CD4-positive, alpha-beta T cell treated with Interleukin-12 subunit alpha and Interleukin-12 subunit beta, for 1 hour (primary cell): ENCODE results near the gene SPAG17.

Experiments used
- DNase-seq: peaks from one replicate; pipeline ENCODE4 v3.0.0-alpha.2; 2020

The SPAG17 gene

DNA sequence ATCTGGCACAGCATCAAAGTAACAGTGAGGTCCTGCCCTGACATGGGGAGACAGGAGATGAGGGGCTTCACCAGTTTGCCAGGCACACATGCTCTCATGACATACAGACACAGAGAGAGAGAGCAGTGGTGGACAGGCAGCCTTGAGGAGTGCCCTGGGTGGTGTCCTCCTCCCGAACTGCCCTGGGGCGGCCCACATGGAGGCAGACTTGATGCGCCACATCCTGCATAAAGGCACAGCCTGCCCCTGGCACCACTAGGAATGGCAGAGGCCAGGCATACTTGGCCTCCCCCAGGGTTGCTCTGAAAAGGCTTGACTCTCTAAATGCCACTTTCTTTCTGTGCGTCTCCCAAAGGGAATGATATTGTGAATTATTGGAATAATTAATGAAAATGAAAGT lies 67.5 kb downstream of the SPAG17 start:
- DNase-seq, result no peak

- DNase-seq, result no peak
Observed at GRCh38 chr1:118116909-118117308, 68.1 kb downstream of the SPAG17 start.

GRCh38 chr1:118116401-118116800 lies 68.6 kb downstream of the SPAG17 start:
- no peak for DNase-seq

- DNase-seq, result no peak
Observed at GRCh38 chr1:118115567-118116295, 69.3 kb downstream of the SPAG17 start.

DNA sequence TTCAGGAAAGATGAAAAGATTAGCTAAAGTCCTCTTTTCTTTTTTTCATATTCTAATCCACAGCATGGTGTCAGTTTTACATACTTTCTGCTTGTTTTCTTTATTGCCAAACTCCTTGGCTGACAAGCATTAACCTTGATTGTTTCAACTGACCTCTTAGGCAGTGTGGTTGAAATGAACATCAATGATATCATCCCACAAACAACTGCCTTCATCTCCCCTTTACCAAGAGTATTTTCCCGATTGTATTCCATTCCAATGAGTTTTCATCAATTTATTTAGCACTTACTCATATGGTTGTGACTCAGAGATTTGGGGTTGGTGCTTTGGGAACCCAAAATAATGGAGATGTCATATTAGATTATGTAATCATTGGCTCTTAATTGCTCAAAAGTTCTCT lies 71.8 kb downstream of the SPAG17 start:
- no peak for DNase-seq

GRCh38 chr1:118110580-118110979 lies 74.4 kb downstream of the SPAG17 start:
- no peak for DNase-seq

DNA sequence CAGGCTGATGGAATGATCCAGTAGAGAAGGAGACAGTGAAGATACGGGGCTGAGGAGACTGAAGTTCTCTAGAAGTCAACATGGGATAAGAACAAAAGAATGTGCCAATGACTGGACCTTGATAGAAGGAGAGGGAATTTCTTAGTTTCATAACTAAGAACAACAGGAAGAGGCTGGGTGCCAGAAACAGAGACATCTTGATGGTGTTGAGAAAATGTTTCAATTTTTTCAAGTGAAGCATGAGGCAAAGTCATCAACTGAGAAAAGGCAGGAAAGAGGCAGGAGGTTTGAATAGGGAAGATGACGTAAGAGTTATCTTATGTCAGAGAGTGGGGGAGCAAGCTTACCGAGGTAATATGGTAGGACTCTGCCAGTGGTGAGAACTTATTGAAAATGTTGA lies 80.1 kb downstream of the SPAG17 start:
- DNase-seq, result no peak

DNA sequence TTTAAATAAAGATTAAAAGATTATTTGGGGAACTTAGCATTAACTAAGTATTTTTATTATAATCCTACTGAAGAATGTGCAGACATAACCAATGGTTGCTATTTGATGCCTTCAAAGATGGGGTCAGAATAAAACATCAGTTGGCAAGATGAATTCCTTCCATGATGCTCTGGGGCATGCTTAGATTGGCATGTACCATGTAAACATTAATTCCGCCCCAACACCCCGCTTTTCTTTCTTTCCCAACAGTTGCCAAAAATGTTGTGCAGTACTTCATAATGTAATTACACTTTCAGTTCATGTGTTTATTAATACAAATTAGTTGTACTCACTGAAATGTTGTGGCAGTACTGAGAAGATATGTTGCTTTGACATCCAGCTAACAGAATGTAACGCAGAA lies 82.6 kb downstream of the SPAG17 start:
- no peak for DNase-seq

- DNase-seq, result no peak
Observed at GRCh38 chr1:118101999-118102398, 83.0 kb downstream of the SPAG17 start.

DNA sequence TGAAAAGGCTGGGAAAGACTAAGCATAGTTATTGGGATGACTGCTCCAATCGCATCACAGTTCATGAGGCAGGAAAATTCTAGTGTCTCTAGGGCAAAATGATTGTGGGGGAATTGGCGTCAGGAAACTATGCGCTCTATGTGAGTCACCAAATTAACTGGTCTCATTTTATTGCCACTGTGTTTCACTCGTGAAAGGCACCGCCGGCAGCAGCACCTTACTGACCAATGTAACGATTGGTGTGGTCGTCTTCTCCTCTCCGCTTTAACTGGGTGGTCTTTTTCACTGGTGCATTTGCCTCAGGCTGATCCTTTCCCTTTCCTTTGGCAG lies 83.5 kb downstream of the SPAG17 start:
- no peak for DNase-seq

DNA sequence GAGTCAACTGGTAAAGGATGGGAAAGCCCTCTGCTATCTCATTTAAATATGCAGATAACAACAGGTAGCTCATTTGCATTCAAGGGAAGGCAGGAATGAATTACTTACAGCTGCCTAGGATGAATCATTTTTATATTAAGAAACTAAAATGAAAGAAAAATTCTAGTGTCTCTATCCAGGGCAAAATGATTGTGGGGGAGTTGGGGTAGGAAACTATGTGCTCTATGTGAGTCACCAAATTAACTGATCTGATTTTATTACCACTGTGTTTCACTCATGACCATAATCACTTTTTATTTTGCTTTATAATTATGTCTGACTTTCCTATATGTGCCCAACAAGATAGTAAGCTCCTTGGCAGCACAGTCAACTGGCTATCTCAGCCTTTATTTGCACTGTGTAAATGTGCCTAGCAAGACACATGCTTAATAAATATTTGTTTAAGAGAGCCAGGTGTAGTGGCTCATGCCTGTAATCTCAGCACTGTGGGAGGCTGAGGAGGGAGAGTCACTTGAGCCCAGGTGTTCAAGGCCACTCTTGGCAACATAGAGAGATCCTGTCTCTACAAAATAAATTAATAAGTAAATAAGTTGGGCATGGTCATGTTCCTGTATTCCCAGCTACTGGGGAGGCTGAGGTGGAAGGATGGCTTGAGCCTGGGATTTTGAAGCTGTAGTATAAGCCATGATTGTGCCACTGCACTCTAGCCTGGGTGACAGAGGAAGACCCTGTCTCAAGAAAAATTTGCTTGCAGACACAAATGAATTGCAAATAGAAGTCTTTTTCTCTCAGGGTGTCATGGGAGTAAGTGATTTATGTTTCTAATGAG lies 84.1 kb downstream of the SPAG17 start:
- DNase-seq, result no peak

DNA sequence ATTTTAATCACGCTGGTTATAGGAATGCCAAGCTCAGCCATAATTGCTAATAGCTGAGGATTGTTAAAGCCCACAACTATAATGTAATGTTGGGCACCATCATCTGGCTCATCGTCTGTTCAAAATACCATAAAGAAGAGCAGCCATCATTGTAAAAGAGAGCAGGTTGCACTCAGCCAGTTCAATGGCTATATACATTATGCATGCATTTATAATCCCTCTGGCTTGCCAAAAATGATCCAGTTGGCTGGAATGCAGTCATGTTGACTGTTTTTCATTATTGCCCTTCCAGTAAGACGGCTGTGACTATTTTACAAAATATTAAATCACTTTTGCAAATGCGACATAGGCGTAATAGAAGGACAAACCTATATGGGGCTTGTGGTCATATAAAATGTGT lies 85.3 kb downstream of the SPAG17 start:
- no peak for DNase-seq

- no peak for DNase-seq
Observed at GRCh38 chr1:118097622-118098348, 87.2 kb downstream of the SPAG17 start.

DNA sequence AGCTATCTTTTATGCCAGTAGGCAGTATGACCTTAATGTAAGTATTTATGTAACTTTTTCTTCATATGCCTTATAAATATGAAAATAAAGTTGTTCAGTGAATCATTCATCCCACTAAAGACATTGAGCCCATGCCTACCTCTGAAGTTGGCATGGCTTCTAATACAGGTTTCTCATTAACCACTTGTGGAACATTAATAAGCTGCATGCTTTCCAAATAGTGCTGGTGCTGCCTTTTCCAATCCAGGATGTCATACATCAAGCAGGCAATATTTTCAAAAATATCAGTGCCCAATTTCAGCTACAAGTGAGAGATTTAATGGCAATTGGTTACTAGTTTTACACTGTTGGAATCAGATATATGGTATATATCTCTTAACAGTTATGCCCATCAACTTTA lies 92.0 kb downstream of the SPAG17 start:
- no peak for DNase-seq

GRCh38 chr1:118090130-118090529 lies 94.9 kb downstream of the SPAG17 start:
- DNase-seq, result no peak

GRCh38 chr1:118085365-118085764 lies 99.7 kb downstream of the SPAG17 start:
- DNase-seq, result no peak

GRCh38 chr1:118084400-118084799 lies 100.6 kb downstream of the SPAG17 start:
- no peak for DNase-seq

GRCh38 chr1:118082984-118083383 lies 102.0 kb downstream of the SPAG17 start:
- DNase-seq, result no peak

- DNase-seq, result no peak
Observed at GRCh38 chr1:118081387-118081786, 103.6 kb downstream of the SPAG17 start.

DNA sequence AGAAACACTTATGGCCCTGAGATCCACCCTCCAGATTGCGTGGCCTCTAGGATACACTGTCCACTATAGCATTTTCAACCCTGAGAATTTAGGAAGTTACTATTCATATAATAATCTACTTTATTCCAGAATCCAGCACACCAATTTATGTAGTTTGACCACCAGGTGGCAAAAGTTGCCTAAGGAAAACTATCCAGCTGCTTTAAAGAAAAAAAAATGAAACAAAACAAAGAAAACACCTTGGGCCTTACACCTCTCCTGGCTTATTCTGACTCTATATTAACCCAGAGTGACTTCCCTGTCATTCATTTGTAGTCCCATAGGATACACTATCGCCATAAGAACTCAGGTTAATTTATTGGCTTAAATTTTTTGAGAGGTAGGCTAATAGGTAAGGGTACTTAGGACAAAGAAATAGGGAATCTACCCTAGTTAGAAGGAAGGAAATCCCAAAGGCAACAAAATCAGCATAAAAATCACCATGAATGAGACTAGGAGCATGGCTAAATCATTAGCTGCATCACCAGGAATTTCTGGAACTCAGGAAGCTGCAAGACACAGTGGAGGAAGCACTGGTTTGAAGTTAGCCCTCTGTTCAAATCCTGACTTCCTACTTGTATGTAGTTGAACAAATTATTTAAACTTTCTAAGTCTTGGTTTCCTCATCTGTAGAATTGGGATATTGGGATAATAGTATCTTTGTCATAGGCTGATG lies 107.5 kb downstream of the SPAG17 start:
- no peak for DNase-seq

- DNase-seq, result no peak
Observed at GRCh38 chr1:118075116-118075515, 109.9 kb downstream of the SPAG17 start.

DNA sequence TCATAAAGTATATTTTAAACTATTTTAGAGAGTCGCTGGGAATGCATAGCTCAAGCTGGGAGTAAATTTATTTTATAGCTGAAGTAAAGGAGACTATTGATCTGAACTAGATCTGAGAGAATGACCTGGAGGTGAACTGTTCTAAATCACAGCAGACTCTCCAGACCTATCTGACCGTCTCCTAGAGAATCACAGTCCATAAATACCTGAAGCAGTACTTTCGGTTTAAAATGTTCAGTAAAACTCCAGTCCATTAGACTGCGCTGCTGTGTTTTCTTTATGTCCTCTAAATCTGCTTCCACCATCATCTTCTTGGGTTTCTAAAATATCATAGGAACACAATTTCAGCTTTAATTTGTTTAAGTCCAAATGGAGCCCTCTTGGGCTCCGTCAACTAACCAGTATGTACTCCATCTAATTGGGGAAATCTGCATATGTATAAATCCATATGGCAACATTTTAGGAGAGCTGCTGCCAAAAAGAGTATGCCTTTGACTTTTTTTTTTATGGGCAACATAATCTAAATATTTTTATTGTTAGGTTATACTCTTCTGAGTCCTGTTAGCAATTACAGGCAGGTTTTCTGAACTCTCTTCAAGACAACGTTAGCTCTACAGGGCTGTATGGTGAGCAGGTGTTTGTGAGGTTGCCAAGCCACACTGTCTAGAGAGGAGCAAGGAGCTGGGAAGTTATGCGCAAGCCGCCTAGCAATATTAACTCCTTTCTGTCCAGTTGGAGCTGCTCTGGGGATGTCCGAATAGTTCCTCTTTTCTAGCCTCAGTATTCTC lies 111.2 kb downstream of the SPAG17 start:
- DNase-seq, result no peak
